ENCODE measurements around the gene CD58.

Gene CD58

DNA sequence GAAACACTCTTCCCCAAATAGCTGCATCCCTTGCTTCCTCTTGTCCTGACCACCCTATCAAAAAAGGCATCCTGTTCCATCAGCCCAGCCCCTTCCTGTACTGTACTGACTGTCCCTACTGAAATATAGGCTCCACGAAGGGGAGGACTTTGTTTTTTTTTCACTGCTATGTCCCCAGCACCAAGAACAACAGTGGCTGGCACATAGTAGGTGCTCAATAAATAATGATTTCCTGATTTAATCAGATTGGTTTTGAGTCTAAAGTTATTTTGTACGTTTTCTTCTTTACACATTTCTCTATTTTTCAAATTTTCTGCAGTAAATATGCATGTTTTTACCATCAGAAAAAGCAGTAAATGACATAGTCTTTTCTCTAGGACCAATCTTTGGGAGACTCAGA is 73.9 kb downstream of the CD58 start:
- no peak overlapping the region for H3K4me3 ChIP-seq (ENCODE audit: low read depth, low read length)
- TF ChIP-seq, protein P1, sequence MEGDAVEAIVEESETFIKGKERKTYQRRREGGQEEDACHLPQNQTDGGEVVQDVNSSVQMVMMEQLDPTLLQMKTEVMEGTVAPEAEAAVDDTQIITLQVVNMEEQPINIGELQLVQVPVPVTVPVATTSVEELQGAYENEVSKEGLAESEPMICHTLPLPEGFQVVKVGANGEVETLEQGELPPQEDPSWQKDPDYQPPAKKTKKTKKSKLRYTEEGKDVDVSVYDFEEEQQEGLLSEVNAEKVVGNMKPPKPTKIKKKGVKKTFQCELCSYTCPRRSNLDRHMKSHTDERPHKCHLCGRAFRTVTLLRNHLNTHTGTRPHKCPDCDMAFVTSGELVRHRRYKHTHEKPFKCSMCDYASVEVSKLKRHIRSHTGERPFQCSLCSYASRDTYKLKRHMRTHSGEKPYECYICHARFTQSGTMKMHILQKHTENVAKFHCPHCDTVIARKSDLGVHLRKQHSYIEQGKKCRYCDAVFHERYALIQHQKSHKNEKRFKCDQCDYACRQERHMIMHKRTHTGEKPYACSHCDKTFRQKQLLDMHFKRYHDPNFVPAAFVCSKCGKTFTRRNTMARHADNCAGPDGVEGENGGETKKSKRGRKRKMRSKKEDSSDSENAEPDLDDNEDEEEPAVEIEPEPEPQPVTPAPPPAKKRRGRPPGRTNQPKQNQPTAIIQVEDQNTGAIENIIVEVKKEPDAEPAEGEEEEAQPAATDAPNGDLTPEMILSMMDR (IDR thresholded peaks at IDR 0.05; ENCODE audit: borderline replicate concordance, insufficient read depth, low read depth, low read length), result no peak

DNA sequence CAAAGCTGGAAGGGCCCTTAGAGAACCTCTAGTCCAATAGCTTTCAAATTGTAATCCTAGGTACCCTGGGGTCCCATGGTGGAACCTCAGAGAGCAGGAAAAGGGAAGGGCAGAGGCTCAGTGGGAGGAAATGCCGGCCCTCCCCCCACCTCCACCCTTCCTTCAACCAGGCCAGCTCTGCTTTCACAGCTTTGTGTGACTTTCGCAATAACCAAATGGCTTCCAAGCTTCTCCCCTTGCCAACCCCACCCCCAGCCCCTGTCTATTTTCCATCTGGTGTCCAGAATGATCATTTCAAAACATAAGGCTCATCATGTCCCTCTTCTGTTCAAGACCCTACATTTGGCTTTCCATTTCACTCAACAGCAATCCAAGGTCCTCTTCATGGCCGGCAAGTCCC is 74.4 kb downstream of the CD58 start:
- H3K4me3 ChIP-seq (ENCODE audit: low read depth, low read length), result no peak overlapping the region
- TF ChIP-seq, protein P1 (IDR thresholded peaks at IDR 0.05; ENCODE audit: borderline replicate concordance, insufficient read depth, low read depth, low read length), result no peak

DNA sequence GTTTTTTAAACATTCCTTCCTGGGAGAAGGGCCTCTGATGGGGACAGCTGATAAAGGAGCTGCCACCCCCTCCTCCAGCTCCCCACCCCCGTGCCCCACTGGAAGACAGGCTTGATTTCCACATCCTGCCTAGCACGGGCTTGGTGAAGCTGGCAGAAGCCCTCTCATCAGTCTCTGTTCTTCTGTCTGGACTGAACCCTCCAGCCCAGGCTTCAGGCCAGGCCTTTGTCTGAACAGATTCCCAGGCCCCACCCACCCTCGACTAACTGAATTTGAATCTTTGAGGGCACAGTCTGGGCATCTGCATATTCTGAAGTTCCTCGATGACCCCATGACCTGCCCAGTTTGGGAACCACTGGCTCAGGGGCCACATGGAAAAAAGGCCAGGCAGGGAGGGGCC is 75.3 kb downstream of the CD58 start:
- TF ChIP-seq, protein P1 (IDR thresholded peaks at IDR 0.05; ENCODE audit: borderline replicate concordance, insufficient read depth, low read depth, low read length), result no peak
- no peak overlapping the region for H3K4me3 ChIP-seq (ENCODE audit: low read depth, low read length)

DNA sequence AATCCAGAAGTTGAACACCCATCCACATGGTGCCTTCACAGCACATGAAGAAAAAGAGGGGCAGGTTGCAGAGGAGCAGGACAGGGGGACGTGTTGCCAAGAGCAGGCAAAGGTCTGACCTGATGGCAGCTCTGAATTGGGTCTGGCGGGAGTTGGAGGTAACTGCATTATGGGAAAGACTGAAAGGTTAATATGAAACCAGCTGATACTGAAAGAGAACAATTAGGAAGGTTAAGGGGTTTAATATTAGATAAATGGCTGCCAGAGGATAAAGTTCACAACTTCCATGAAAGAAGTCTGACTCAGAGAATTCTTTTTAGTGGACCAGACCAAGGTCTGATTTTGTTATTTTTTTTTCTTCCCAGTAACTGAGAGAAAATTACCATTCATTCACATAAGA is 76.1 kb downstream of the CD58 start:
- TF ChIP-seq, protein P1 (IDR thresholded peaks at IDR 0.05; ENCODE audit: borderline replicate concordance, insufficient read depth, low read depth, low read length), result no peak
- H3K4me3 ChIP-seq (ENCODE audit: low read depth, low read length), result no peak overlapping the region

DNA sequence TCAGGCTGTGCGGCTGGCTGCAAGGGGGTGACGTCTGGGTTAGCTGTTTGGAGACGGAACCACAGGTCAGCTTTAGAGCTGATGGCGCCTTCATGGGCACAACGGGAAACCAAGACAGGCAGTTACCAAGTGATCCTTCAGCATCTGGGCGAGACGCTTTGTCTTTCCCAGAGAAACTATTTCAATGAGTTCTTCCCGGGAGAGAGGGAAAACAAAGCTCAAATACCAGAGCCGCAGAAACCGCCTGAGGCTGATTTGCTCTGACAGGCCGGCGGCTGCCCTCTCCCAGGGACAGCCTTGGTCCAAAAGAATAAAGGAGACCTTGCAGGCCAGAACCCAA is 76.5 kb downstream of the CD58 start:
- H3K4me3 ChIP-seq (ENCODE audit: low read depth, low read length), result no peak overlapping the region
- TF ChIP-seq, protein P1 (IDR thresholded peaks at IDR 0.05; ENCODE audit: borderline replicate concordance, insufficient read depth, low read depth, low read length), result no peak

DNA sequence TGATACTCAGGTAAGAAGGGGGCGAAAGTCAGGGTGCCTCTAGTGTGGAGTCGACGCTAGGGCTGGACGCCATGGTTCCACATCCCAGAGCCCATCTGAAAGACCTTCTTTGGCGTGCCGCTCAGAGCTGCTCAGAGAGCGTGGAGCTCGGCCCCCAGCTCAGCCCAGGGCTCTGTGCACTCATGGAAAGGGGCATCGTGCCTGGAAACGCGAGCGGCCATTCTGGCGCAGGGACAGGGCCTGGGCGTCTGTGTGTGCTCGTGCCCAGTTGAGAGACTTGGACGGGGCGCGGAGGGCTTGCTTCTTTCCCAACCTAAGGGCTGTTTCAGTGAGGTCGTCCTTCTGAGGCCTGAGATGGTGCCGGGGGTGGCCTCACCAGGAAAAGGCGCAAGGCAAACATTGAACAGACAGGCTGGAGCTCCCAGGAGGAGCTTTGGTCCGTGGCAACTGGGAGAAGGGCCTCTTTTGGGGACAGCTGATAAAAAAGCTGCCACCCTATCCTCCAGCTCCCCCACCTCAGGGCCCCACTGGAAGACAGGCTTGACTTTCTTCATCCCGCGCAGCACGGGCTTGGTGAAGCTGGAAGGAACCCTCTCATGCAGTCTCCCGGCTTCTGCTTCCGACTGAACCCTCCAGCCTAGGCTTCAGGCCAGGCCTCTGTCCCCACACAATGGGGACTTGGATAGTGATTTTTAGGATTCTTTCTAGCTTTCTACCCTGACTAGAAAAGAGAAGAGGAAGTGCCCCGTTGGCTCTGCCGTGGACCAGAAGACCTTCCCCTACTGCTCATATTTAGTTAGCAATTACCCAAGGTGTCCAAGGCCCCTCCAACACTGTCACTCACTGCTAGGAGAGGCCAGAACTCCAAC is 77.1 kb downstream of the CD58 start:
- TF ChIP-seq, protein P1 (IDR thresholded peaks at IDR 0.05; ENCODE audit: borderline replicate concordance, insufficient read depth, low read depth, low read length), result no peak
- H3K4me3 ChIP-seq (ENCODE audit: low read depth, low read length), result no peak overlapping the region

DNA sequence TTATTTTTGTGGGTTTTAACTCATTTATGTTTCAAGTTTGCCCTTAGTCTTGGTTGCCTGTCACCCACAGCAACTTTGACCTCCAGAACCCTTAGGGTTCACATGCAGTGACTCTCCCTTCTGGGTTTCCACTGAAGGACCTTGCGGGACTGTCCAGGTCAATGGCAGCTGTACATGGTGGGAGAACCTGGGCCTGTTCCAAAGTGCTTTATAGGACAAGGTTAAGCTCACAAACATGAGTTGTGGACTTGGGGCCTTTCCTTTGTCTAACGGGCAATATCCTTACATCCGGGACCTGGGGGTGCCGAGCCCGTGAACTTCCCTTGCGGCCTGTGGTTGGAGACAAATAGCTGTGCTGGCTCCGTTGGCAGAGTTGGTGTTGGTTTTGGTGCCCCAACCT is 77.8 kb downstream of the CD58 start:
- no peak overlapping the region for H3K4me3 ChIP-seq (ENCODE audit: low read depth, low read length)
- TF ChIP-seq, protein P1 (IDR thresholded peaks at IDR 0.05; ENCODE audit: borderline replicate concordance, insufficient read depth, low read depth, low read length), result no peak

Measured in GM12875 (cell line).